Type B pancreatic cell (in vitro differentiated cells): ENCODE measurements around the gene IL10RA. TPM values are rescaled to one million over a fixed set of nuclear protein-coding genes. Genes with fewer than 3 reads are reported as not detected.

Experiments used
- DNase-seq: peaks from one replicate; pipeline ENCODE4 v3.0.0; 2021; ENCODE audit warnings: mixed read lengths; ENCODE audit not compliant: unreplicated experiment; ENCODE audit errors: extremely low spot score
- H3K27ac Mint-ChIP-seq: 2 replicates; pipeline ENCODE4 v1.8.0; 2021; ENCODE audit warnings: mild to moderate bottlenecking, mixed read lengths
- H3K27me3 Mint-ChIP-seq: 2 replicates; pipeline ENCODE4 v1.8.0; 2021; ENCODE audit warnings: mixed read lengths
- H3K36me3 Mint-ChIP-seq: 2 replicates; pipeline ENCODE4 v1.8.0; 2021; ENCODE audit warnings: mixed read lengths
- H3K4me1 Mint-ChIP-seq: one replicate; pipeline ENCODE4 v1.8.0; 2021; ENCODE audit warnings: mixed read lengths; ENCODE audit not compliant: unreplicated experiment
- H3K4me3 Mint-ChIP-seq: 2 replicates; pipeline ENCODE4 v1.8.0; 2021; ENCODE audit warnings: mild to moderate bottlenecking, mixed read lengths
- H3K9me3 Mint-ChIP-seq: 2 replicates; pipeline ENCODE4 v1.8.0; 2021; ENCODE audit warnings: mixed read lengths
- total RNA-seq: library from RNA; stranded (reverse); gene quantifications from 2 replicates; pipeline ENCODE4 v1.2.1, GENCODE V29; 2021; ENCODE audit warnings: low replicate concordance
- TF ChIP-seq, protein P1 (sequence below): fragments of 200-600 bp; sonication (generic); conservative IDR thresholded peaks from 2 replicates; pipeline ENCODE4 v1.5.0; 2021; ENCODE audit warnings: antibody characterized with exemption, mild to moderate bottlenecking

The IL10RA gene
- total RNA-seq, 1 donor from 2014 or later: 0.48 TPM

DNA sequence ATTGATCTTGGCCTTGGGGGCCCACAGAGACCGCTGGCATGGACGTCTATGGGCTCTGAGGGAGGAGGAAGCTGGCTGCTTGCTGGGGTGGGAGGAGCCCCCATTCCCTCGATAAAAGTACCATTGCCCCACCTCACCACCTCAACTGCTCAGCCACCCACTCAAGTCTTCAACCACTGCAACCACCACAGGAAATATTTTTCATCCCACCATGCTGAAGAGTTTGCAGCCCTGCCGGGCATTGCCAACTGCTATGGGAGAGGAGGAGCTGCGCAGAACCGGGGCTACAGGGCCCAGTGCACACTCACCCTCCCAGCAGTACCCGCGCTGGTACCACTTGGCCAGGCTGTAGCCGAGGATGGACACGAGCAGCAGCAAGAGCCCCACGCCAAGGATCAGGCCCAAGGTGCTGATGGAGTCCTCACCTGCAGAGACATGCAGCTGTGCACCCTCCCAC is 29.2 kb downstream of the IL10RA start:
- H3K36me3 Mint-ChIP-seq: no peaks in the 10 kb centered on the region
- peaks cover 45% of the 10 kb centered on the region for H3K27me3 Mint-ChIP-seq
- TF ChIP-seq, protein P1, sequence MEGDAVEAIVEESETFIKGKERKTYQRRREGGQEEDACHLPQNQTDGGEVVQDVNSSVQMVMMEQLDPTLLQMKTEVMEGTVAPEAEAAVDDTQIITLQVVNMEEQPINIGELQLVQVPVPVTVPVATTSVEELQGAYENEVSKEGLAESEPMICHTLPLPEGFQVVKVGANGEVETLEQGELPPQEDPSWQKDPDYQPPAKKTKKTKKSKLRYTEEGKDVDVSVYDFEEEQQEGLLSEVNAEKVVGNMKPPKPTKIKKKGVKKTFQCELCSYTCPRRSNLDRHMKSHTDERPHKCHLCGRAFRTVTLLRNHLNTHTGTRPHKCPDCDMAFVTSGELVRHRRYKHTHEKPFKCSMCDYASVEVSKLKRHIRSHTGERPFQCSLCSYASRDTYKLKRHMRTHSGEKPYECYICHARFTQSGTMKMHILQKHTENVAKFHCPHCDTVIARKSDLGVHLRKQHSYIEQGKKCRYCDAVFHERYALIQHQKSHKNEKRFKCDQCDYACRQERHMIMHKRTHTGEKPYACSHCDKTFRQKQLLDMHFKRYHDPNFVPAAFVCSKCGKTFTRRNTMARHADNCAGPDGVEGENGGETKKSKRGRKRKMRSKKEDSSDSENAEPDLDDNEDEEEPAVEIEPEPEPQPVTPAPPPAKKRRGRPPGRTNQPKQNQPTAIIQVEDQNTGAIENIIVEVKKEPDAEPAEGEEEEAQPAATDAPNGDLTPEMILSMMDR: no peak
- H3K4me3 Mint-ChIP-seq: no peak overlapping the region
- DNase-seq: no peak
- H3K4me1 Mint-ChIP-seq: no peaks in the 10 kb centered on the region
- no peak overlapping the region for H3K27ac Mint-ChIP-seq
- peaks cover 7% of the 10 kb centered on the region for H3K9me3 Mint-ChIP-seq

DNA sequence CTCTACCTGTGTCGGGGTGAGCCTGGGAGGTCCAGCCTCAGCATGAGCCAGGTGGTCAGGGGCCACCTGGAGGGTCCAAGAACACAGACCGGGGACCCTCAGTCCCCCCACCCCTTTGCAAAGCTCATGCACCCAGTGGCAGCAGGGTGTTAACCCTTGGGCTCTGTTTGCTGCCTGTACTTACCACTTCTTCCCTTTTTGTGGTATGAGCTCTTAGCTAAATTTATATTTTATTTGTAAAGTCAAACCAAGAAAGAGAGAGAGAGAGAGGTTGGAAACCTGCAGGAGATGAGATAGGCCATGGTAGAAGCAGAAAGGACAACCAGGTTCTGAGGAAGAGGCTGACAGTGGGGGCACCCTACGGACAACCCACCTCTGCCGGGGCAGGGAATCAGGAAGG is 29.9 kb downstream of the IL10RA start:
- H3K27me3 Mint-ChIP-seq: peaks cover 45% of the 10 kb centered on the region
- TF ChIP-seq, protein P1: no peak
- DNase-seq: no peak
- H3K4me1 Mint-ChIP-seq: no peaks in the 10 kb centered on the region
- H3K36me3 Mint-ChIP-seq: no peaks in the 10 kb centered on the region
- H3K27ac Mint-ChIP-seq: no peak overlapping the region
- H3K4me3 Mint-ChIP-seq: no peak overlapping the region
- peaks cover 7% of the 10 kb centered on the region for H3K9me3 Mint-ChIP-seq

DNA sequence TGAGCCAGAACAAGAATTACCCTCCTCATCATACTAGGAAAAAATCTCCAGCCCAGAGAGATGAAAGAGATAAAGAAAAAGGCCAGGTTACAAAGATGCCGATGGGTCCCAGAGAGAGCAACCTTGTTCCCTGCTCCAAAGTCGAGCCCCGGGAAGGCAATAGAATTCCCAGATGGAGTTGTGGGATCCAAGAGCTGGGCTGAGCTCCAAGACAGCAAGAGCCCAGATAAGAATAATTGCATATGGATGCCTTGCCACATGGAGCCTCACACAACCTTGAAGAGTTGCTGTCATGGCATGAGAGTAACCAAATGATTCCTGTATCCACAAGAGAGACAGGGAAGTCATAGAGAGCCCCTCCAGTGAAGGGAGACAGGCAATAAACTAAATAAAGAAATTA is 30.9 kb downstream of the IL10RA start:
- peaks cover 7% of the 10 kb centered on the region for H3K9me3 Mint-ChIP-seq
- H3K36me3 Mint-ChIP-seq: no peaks in the 10 kb centered on the region
- no peak for DNase-seq
- H3K27me3 Mint-ChIP-seq: peaks cover 44% of the 10 kb centered on the region
- no peak overlapping the region for H3K4me3 Mint-ChIP-seq
- H3K4me1 Mint-ChIP-seq: no peaks in the 10 kb centered on the region
- no peak overlapping the region for H3K27ac Mint-ChIP-seq
- TF ChIP-seq, protein P1: no peak

DNA sequence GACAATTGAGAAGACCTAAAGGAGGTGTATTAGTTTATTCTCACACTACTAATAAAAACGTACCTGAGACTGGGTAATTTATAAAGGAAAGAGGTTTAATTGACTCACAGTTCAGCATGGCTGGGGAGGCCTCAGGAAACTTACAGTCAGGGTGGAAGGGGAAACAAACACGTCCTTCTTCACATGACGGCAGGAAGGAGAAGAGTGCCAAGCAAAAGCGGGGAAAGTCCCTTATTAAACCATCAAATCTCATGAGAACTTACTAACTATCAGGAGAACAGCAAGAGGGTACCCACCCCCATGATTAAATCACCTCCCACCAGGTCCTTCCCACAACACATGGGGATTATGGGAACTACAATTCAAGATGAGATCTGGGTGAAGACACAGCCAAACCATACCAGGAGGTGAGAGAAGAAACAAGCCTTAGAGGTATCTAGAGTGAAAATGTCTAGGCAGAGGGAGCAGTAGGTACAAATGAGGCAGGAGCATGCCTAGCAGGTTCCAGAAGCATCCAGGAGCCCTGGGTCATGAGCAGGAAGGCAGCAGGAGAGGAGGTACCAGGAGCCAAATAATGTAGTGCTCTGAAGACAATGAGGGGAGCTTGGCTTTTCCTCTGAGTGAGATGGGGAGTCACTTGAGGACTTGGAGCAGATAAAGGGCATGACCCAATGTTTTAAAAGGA is 31.6 kb downstream of the IL10RA start:
- peaks cover 40% of the 10 kb centered on the region for H3K27me3 Mint-ChIP-seq
- peaks cover 7% of the 10 kb centered on the region for H3K9me3 Mint-ChIP-seq
- H3K36me3 Mint-ChIP-seq: no peaks in the 10 kb centered on the region
- no peak for DNase-seq
- no peak overlapping the region for H3K4me3 Mint-ChIP-seq
- TF ChIP-seq, protein P1: no peak
- H3K27ac Mint-ChIP-seq: no peak overlapping the region
- H3K4me1 Mint-ChIP-seq: no peaks in the 10 kb centered on the region

DNA sequence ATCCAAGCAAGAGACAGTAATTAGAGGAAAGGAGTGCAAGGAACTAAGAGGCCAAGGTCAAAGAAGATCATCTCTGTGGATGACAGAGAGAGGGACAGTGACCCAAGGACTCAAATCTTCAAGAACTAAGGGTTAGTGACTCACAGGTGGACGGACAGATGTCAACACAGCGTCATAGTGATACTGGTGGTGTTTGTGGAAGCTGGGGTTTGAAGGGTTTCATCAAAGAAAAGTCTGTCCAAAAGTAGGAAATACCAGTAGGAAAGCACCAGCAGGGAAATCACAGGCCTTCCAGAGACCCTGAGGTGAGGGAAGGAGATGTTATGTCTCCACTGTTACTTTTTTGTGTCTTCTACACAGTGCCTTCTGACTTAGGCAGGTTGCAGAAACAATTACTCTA is 32.2 kb downstream of the IL10RA start:
- Mint-ChIP-seq H3K4me1 (no peaks in the 10 kb centered on the region), H3K4me3 (no peak overlapping the region), H3K9me3 (peaks cover 7% of the 10 kb centered on the region), H3K36me3 (no peaks in the 10 kb centered on the region), H3K27ac (no peak overlapping the region), H3K27me3 (peaks cover 40% of the 10 kb centered on the region)
- no peak for DNase-seq
- TF ChIP-seq, protein P1: no peak
